ENCODE results near the gene ZBTB20. TPM values are rescaled to one million over a fixed set of nuclear protein-coding genes. Genes with fewer than 3 reads are reported as not detected.

ZBTB20 gene
- total and polyA plus RNA-seq, 2 donors (not counting 1 experiment from before 2014, with no cell fraction given) = 4.0 to 123 TPM

- Mint-ChIP-seq H3K27me3 (no peaks in the 10 kb centered on the region), H3K4me1 (peaks cover 27% of the 10 kb centered on the region), H3K4me3 (no peak overlapping the region), H3K27ac (no peak overlapping the region), H3K9me3 (ENCODE audit: insufficient read depth) (no peaks in the 10 kb centered on the region)
- H3K36me3 ChIP-seq (replicated peaks in 1 of 2; ENCODE audit: control extremely low read depth in 1 of 2, control insufficient read depth in 1 of 2, extremely low read depth in 1 of 2, insufficient read depth in 2 of 2, low read length in 1 of 2) = no peaks in the 10 kb centered on the region
- no peaks in the 10 kb centered on the region for H3K9me3 ChIP-seq (ENCODE audit: control extremely low read depth in 1 of 3, control insufficient read depth in 2 of 3, insufficient read depth in 1 of 3, low read length in 2 of 3)
- ATAC-seq (ENCODE audit: low read depth) (no peak), DNase-seq (no peak)
- no peak overlapping the region for H3K4me3 ChIP-seq (ENCODE audit: control extremely low read depth in 1 of 5, extremely low read depth in 1 of 5, insufficient read depth in 1 of 5, low read depth in 2 of 5, low read length in 4 of 5)
- intact Hi-C loops (cut with micrococcal nuclease) = no loop called here
- no peak overlapping the region for H3K4me2 ChIP-seq (replicated peaks; ENCODE audit: low read depth, low read length, poor library complexity, severe bottlenecking)
- H3K9ac ChIP-seq (ENCODE audit: low read length) = no peak overlapping the region
- H3K79me2 ChIP-seq (ENCODE audit: control insufficient read depth, insufficient read depth, low read length) = no peaks in the 10 kb centered on the region
- H3K4me1 ChIP-seq (ENCODE audit: control insufficient read depth in 2 of 2, insufficient read depth in 2 of 2, low read length in 2 of 2) = peaks cover 9% of the 10 kb centered on the region in 2 donors
- WGBS (ENCODE audit: insufficient coverage) = no CpG with 5 or more reads among the region's 1 CpG
- H4K20me1 ChIP-seq (ENCODE audit: control insufficient read depth, insufficient read depth, low read length, poor library complexity, severe bottlenecking) = no peaks in the 10 kb centered on the region
- no peak overlapping the region for H2AFZ ChIP-seq (ENCODE audit: insufficient read depth, low read depth, low read length, poor library complexity, severe bottlenecking)
- CTCF ChIA-PET = interaction anchor here (0.6 to 1.4 kb wide), 3 partner anchors 17 to 90 kb away, joined by 3 to 4 read pairs (median 4); no protein-coding TSS in a partner anchor
- no peaks in the 10 kb centered on the region for H3K27me3 ChIP-seq (replicated peaks in 1 of 4; ENCODE audit: control extremely low read depth in 1 of 4, control insufficient read depth in 3 of 4, insufficient read depth in 4 of 4, low read length in 3 of 4)
- H3K27ac ChIP-seq (ENCODE audit: low read length in 2 of 2) = no peak overlapping the region
- TF ChIP-seq CTCF (IDR thresholded peaks at IDR 0.05) (no peak), EZH2 (IDR thresholded peaks at IDR 0.05; ENCODE audit: borderline replicate concordance, insufficient read depth, low read depth, low read length, poor library complexity, severe bottlenecking) (no peak)
- POLR2A ChIA-PET = no interaction called here
These were observed 638.9 kb downstream of the ZBTB20 start for GRCh38 chr3:114508208-114508607.

GRCh38 chr3:114506591-114507300 is 640.3 kb downstream of the ZBTB20 start:
- Histone ChIP-seq H2AFZ (ENCODE audit: insufficient read depth, low read depth, low read length, poor library complexity, severe bottlenecking) (no peak overlapping the region), H3K27ac (ENCODE audit: low read length in 2 of 2) (no peak overlapping the region), H3K4me2 (replicated peaks; ENCODE audit: low read depth, low read length, poor library complexity, severe bottlenecking) (no peak overlapping the region), H3K36me3 (replicated peaks in 1 of 2; ENCODE audit: control extremely low read depth in 1 of 2, control insufficient read depth in 1 of 2, extremely low read depth in 1 of 2, insufficient read depth in 2 of 2, low read length in 1 of 2) (no peaks in the 10 kb centered on the region), H3K9me3 (ENCODE audit: control extremely low read depth in 1 of 3, control insufficient read depth in 2 of 3, insufficient read depth in 1 of 3, low read length in 2 of 3) (no peaks in the 10 kb centered on the region), H3K79me2 (ENCODE audit: control insufficient read depth, insufficient read depth, low read length) (no peaks in the 10 kb centered on the region), H3K4me3 (ENCODE audit: control extremely low read depth in 1 of 5, extremely low read depth in 1 of 5, insufficient read depth in 1 of 5, low read depth in 2 of 5, low read length in 4 of 5) (no peak overlapping the region), H4K20me1 (ENCODE audit: control insufficient read depth, insufficient read depth, low read length, poor library complexity, severe bottlenecking) (no peaks in the 10 kb centered on the region), H3K4me1 (ENCODE audit: control insufficient read depth in 2 of 2, insufficient read depth in 2 of 2, low read length in 2 of 2) (peaks cover 9% of the 10 kb centered on the region in 2 donors), H3K9ac (ENCODE audit: low read length) (no peak overlapping the region), H3K27me3 (replicated peaks in 1 of 4; ENCODE audit: control extremely low read depth in 1 of 4, control insufficient read depth in 3 of 4, insufficient read depth in 4 of 4, low read length in 3 of 4) (no peaks in the 10 kb centered on the region)
- Mint-ChIP-seq H3K27ac (no peak overlapping the region), H3K4me3 (no peak overlapping the region), H3K4me1 (peaks cover 31% of the 10 kb centered on the region), H3K9me3 (ENCODE audit: insufficient read depth) (no peaks in the 10 kb centered on the region), H3K27me3 (no peaks in the 10 kb centered on the region)
- POLR2A ChIA-PET = no interaction called here
- DNase-seq (no peak), ATAC-seq (ENCODE audit: low read depth) (no peak)
- CTCF ChIA-PET = interaction anchor here (0.5 kb wide), 1 partner anchor 260 kb away, joined by 3 read pairs; no protein-coding TSS in a partner anchor
- TF ChIP-seq CTCF (IDR thresholded peaks at IDR 0.05) (no peak), EZH2 (IDR thresholded peaks at IDR 0.05; ENCODE audit: borderline replicate concordance, insufficient read depth, low read depth, low read length, poor library complexity, severe bottlenecking) (no peak)
- intact Hi-C loops (cut with micrococcal nuclease) = no loop called here
- WGBS (ENCODE audit: insufficient coverage) = 100% methylated on average over 4 of the region's 6 CpGs

Data from B cell (primary cell).